Measurements from ENCODE around the gene ZNF425. TPM values are rescaled to one million over a fixed set of nuclear protein-coding genes. Genes with fewer than 3 reads are reported as not detected.

Gene ZNF425
- total RNA-seq, 1 donor from 2014 or later, result 15.7 TPM

DNA sequence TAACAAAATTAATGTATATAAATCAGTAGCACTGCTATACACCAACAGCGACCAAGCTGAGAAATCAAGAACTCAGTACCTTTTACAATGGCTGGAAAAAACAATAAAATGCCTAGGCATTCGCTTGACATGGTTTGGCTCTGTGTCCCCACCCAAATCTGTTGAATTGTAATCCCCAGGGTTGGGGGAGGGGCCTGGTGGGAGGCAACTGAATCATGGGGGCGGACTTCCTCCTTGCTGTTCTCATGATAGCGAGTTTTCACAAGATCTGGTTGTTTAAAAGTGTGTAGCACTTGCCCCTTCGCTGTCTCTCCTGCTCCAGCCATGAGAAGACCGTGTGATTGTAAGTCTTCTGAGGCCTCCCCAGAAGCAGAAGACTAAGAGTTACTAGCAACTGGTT, 44.2 kb downstream of the ZNF425 start:
- Histone ChIP-seq H3K27ac (no peak overlapping the region), H4K20me1 (ENCODE audit: low read depth) (no peaks in the 10 kb centered on the region), H3K9me3 (ENCODE audit: low read depth) (peaks cover 12% of the 10 kb centered on the region), H3F3A (ENCODE audit: low read depth) (no peaks in the 10 kb centered on the region), H2AFZ (replicated peaks) (no peak overlapping the region), H3K4me3 (no peak overlapping the region), H3K4me2 (no peak overlapping the region), H3K79me2 (ENCODE audit: low read depth) (peaks cover 70% of the 10 kb centered on the region), H3K27me3 (no peaks in the 10 kb centered on the region), H3K4me1 (no peaks in the 10 kb centered on the region), H3K36me3 (peaks cover 15% of the 10 kb centered on the region), H3K9ac (no peak overlapping the region)
- Mint-ChIP-seq H3K36me3 (peaks cover 61% of the 10 kb centered on the region), H3K27ac (no peak overlapping the region), H3K27me3 (ENCODE audit: insufficient read depth, low read depth) (peaks cover 2% of the 10 kb centered on the region), H3K4me1 (no peaks in the 10 kb centered on the region), H3K4me3 (no peak overlapping the region), H3K9me3 (peaks cover 47% of the 10 kb centered on the region)
- DNase-seq (ENCODE audit: low spot score), result no peak
- TF ChIP-seq, protein P1, sequence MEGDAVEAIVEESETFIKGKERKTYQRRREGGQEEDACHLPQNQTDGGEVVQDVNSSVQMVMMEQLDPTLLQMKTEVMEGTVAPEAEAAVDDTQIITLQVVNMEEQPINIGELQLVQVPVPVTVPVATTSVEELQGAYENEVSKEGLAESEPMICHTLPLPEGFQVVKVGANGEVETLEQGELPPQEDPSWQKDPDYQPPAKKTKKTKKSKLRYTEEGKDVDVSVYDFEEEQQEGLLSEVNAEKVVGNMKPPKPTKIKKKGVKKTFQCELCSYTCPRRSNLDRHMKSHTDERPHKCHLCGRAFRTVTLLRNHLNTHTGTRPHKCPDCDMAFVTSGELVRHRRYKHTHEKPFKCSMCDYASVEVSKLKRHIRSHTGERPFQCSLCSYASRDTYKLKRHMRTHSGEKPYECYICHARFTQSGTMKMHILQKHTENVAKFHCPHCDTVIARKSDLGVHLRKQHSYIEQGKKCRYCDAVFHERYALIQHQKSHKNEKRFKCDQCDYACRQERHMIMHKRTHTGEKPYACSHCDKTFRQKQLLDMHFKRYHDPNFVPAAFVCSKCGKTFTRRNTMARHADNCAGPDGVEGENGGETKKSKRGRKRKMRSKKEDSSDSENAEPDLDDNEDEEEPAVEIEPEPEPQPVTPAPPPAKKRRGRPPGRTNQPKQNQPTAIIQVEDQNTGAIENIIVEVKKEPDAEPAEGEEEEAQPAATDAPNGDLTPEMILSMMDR (IDR thresholded peaks at IDR 0.05), result no peak
- TF ChIP-seq EZH2phosphoT487 (IDR thresholded peaks at IDR 0.05), result no peak
- TF ChIP-seq EZH2 (IDR thresholded peaks at IDR 0.05), result no peak

DNA sequence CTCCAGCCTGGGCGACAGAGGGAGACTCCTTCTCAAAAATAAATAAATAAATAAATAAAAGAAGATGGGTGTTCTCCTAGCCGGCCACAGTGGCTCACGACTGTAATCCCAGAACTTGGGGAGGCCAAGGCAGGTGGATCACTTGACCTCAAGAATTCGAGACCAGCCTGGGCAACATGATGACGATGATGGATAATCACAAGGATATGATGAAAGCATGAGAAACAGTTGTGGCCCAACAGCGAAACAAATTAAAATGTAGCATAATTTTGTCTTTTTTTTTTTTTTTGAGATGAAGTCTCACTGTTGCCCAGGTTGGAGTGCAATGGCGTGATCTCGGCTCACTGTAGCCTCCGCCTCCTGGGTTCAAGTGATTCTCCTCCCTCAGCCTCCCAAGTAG, 48.5 kb downstream of the ZNF425 start:
- no peaks in the 10 kb centered on the region for H3K27me3 ChIP-seq
- Mint-ChIP-seq H3K4me3 (no peak overlapping the region), H3K36me3 (peaks cover 50% of the 10 kb centered on the region), H3K27me3 (ENCODE audit: insufficient read depth, low read depth) (no peaks in the 10 kb centered on the region), H3K9me3 (peaks cover 19% of the 10 kb centered on the region), H3K27ac (no peak overlapping the region), H3K4me1 (no peaks in the 10 kb centered on the region)
- H3F3A ChIP-seq (ENCODE audit: low read depth), result no peaks in the 10 kb centered on the region
- no peak overlapping the region for H3K4me2 ChIP-seq
- no peak overlapping the region for H3K4me3 ChIP-seq
- no peak for DNase-seq (ENCODE audit: low spot score)
- no peak overlapping the region for H3K9ac ChIP-seq
- TF ChIP-seq EZH2phosphoT487 (IDR thresholded peaks at IDR 0.05) (no peak), EZH2 (IDR thresholded peaks at IDR 0.05) (no peak)
- TF ChIP-seq, protein P1 (IDR thresholded peaks at IDR 0.05), result no peak
- H3K79me2 ChIP-seq (ENCODE audit: low read depth), result peaks cover 30% of the 10 kb centered on the region
- H3K27ac ChIP-seq, result no peak overlapping the region
- no peaks in the 10 kb centered on the region for H3K9me3 ChIP-seq (ENCODE audit: low read depth)
- H2AFZ ChIP-seq (replicated peaks), result no peak overlapping the region
- no peaks in the 10 kb centered on the region for H3K4me1 ChIP-seq
- peaks cover 3% of the 10 kb centered on the region for H3K36me3 ChIP-seq
- no peaks in the 10 kb centered on the region for H4K20me1 ChIP-seq (ENCODE audit: low read depth)

DNA sequence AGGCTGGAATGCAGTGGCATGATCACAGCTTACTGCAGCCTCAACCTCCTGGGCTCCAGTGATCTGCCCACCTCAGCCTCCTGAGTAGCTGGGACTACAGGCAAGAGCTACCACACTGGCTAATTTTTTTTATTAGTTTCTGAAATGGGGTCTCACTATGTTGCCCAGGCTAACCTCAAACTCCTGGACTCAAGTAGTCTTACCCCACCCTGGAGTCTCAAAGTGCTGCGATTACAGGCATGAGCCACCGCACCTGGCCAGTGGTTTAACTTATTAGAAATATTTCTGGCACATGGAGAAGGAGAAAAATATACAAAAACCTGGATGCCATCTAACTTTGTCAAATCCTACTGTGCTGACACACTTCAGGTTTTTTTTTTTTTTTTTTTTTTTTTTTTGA, 50.8 kb downstream of the ZNF425 start:
- Histone ChIP-seq H3K9me3 (ENCODE audit: low read depth) (no peaks in the 10 kb centered on the region), H3K4me1 (no peaks in the 10 kb centered on the region), H3K27me3 (no peaks in the 10 kb centered on the region), H3F3A (ENCODE audit: low read depth) (no peaks in the 10 kb centered on the region), H3K4me2 (no peak overlapping the region), H3K9ac (no peak overlapping the region), H3K4me3 (no peak overlapping the region), H2AFZ (replicated peaks) (no peak overlapping the region), H4K20me1 (ENCODE audit: low read depth) (no peaks in the 10 kb centered on the region), H3K79me2 (ENCODE audit: low read depth) (peaks cover 14% of the 10 kb centered on the region), H3K36me3 (peaks cover 3% of the 10 kb centered on the region), H3K27ac (no peak overlapping the region)
- peaks cover 6% of the 10 kb centered on the region for H3K9me3 Mint-ChIP-seq
- DNase-seq (ENCODE audit: low spot score), result no peak
- peaks cover 45% of the 10 kb centered on the region for H3K36me3 Mint-ChIP-seq
- no peaks in the 10 kb centered on the region for H3K4me1 Mint-ChIP-seq
- H3K27ac Mint-ChIP-seq, result no peak overlapping the region
- H3K4me3 Mint-ChIP-seq, result no peak overlapping the region
- peaks cover 2% of the 10 kb centered on the region for H3K27me3 Mint-ChIP-seq (ENCODE audit: insufficient read depth, low read depth)
- TF ChIP-seq EZH2phosphoT487 (IDR thresholded peaks at IDR 0.05) (no peak), EZH2 (IDR thresholded peaks at IDR 0.05) (no peak)
- TF ChIP-seq, protein P1 (IDR thresholded peaks at IDR 0.05), result no peak
